GM12875 (cell line): ENCODE data around the gene ZNF880.

Source experiments
- H3K4me3 ChIP-seq: one replicate; pipeline ENCODE4 v1.5.1; 2011; ENCODE audit warnings: low read depth, low read length, control low read depth
- TF ChIP-seq, protein P1 (sequence below): IDR thresholded peaks from 2 replicates; pipeline ENCODE4 v1.5.1; 2011; ENCODE audit warnings: low read depth, mild to moderate bottlenecking, control low read depth, inconsistent platforms, low read length, moderate library complexity, borderline replicate concordance; ENCODE audit not compliant: insufficient read depth

ZNF880 gene

DNA sequence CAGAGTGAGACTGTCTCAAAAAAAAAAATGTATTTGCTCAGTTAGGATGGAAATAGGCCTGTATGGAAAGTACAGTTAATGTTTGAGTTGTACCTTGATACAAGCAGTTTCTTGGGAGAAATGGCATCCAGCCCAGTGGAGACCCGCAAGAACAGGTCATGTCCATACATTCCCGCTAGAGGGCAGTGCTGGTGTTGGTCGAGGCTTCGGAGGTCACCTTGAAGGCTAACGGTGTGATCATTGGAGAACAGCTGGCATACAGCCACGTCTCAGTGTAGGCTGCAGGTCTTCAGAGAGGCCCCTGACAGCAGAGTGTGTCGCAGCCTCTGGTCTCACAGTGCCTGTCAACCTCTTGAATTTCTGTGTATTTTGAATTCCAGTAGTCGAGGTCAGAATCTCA, 26.2 kb upstream of the ZNF880 start:
- TF ChIP-seq, protein P1, sequence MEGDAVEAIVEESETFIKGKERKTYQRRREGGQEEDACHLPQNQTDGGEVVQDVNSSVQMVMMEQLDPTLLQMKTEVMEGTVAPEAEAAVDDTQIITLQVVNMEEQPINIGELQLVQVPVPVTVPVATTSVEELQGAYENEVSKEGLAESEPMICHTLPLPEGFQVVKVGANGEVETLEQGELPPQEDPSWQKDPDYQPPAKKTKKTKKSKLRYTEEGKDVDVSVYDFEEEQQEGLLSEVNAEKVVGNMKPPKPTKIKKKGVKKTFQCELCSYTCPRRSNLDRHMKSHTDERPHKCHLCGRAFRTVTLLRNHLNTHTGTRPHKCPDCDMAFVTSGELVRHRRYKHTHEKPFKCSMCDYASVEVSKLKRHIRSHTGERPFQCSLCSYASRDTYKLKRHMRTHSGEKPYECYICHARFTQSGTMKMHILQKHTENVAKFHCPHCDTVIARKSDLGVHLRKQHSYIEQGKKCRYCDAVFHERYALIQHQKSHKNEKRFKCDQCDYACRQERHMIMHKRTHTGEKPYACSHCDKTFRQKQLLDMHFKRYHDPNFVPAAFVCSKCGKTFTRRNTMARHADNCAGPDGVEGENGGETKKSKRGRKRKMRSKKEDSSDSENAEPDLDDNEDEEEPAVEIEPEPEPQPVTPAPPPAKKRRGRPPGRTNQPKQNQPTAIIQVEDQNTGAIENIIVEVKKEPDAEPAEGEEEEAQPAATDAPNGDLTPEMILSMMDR, result peak; percentile 25; the same call in 1 of the 2 replicates
- H3K4me3 ChIP-seq, result no peak overlapping the region

DNA sequence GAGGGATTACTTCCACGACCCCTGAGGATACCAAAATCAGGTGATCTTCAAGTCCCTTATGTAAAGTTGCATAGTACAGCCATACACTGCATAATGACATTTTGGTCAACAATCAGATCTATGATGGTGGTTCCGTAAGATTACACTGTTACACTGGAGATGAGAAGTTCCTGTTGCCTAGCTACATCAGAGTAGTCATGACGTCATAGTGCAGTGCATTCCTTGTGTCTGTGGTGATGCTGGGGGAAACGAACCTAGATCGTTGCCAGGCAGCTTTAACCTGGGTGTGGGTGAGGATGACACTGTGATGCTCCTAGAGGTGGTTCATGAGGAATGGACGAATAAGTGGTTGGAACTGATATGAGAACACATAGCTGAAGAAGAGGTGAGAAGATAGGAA, 24.6 kb upstream of the ZNF880 start:
- H3K4me3 ChIP-seq, result no peak overlapping the region
- TF ChIP-seq, protein P1, result no peak

DNA sequence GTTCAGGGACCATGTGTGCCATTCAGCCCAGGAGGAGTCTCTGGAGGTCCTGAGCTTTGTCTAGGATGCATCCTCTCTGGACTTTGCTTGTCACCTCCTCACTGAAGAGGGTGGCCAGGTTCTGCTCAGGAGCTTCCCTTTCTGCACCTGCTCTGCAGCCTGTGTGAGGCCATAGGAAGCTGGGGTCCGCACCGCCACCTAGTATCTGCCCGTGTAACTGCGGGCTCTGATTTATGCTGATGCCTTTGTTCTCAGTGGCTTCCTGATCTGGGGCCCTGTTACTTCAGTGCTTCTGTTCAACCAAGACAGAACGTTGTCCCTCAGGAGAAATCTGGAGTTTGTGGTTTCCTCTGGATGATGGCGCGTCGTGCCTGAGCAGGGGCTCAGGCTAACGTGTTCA, 18.2 kb upstream of the ZNF880 start:
- TF ChIP-seq, protein P1, result 0 out of 2 replicates have a peak, but pooled peaks have one; percentile 7
- H3K4me3 ChIP-seq, result no peak overlapping the region

DNA sequence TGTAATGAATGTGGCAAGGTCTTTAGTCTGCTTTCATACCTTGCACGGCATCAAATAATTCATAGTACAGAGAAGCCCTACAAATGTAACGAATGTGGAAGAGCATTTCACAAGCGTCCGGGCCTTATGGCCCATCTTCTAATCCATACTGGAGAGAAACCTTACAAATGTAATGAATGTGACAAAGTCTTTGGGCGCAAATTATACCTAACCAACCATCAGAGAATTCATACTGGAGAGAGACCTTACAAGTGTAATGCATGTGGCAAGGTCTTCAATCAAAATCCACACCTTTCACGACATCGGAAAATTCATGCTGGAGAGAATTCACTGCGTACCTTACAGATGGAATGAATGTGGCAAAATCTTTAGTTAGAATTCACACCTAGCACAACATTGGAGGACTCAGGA, 3.3 kb upstream of the ZNF880 start:
- H3K4me3 ChIP-seq, result no peak overlapping the region
- TF ChIP-seq, protein P1, result no peak

DNA sequence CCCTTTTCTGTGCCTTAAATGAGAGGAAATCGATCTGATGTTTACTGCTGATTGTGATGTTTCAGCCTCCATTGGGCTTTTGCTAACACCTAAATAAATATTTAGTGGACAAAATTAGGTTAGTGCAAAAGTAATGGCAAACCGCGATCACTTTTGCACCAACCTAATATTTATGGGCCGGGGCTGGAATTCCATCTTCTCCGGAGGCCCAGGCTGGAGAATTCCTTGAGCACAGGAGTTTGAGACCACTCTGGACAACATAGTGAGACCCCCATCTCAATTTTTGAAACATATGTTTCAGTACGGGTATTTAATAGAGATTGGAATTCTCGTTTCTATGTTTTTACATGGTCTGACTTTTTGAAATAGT, 603 bp downstream of the ZNF880 start:
- TF ChIP-seq, protein P1, result no peak
- H3K4me3 ChIP-seq, result no peak overlapping the region

DNA sequence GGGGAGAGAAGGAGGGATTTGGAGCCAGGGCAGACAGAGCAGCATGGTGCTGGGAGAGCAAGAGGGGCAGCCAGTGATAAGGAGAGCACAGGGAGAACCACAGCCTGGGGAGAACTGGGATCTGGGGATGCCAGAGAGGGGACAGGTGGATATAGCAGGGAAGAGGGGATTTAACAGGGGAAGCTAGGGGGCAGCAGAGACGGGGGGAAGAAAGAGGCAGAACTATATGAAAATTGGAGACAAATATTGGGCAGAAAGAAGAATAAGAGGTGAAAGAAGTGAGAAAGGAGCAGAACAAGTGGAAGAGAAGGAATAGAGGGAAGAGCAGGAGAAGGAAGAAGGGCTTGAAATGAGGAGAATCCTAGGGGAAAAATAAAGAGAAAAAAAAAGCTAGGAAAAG, 21.4 kb downstream of the ZNF880 start:
- TF ChIP-seq, protein P1, result no peak
- H3K4me3 ChIP-seq, result no peak overlapping the region

DNA sequence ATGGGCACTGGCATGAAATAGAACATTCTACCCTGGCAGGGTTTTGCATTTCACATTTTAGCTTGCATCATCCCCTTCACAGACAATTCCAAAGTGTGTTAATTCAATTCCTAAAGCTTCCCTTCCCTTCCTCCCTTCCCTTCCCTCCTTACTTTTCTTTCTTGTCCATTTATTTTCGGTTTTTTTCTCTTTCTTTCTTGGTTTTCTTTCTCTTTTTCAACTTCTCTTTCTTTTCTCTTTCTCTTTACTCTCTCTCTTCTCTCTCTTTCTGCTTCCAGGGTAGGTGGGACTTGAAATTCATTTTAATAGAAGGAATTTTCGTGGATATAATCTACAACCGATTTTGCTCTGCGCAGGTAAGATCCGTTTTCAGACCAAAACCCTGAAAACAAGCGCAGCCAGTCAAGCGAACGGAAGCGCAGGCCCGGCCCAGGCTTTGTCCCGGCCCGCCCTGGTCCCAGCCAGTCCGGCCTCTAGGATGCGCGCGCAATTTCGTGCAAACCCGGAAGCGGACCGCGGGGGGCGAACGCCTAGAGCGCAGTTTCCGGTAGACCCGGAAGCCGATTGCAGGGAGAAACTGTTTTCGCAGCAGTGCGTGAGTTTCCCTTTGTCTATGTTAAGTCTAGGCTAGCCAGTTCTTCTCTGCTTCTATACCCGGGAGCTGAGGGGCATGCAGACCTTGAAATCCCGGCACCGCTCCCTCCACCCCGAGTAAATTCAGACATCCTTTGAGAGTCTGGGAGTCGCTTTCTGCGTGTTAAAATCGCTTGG, 27.8 kb downstream of the ZNF880 start, which contains the start of gene ZNF528:
Gene ZNF528 (plus strand): TSS at position 540 of the 771 bp plus-strand sequence. CDS start 4,165 bp downstream, outside the sequence.
- TF ChIP-seq, protein P1, result no peak
- no peak within 1 kb of the TSS for H3K4me3 ChIP-seq
